Peyer's patch (tissue), 4 donors: Measurements from ENCODE around the gene ONECUT1. TPM values are rescaled to one million over a fixed set of nuclear protein-coding genes. Genes with fewer than 3 reads are reported as not detected.

Source experiments
- DNase-seq, 3 donors: peaks; one replicate each; pipeline ENCODE4 v3.0.0-alpha.2; 2017 to 2019
- H3K27ac ChIP-seq, 4 donors: fragments of 200-600 bp; sonication (generic); one replicate each; pipeline ENCODE4 v1.5.1; 2016 to 2019
- H3K27me3 ChIP-seq, 2 donors: fragments of 200-600 bp; sonication (generic); one replicate each; pipeline ENCODE4 v1.5.1; 2019
- H3K36me3 ChIP-seq, 3 donors: fragments of 200-600 bp; sonication (generic); one replicate each; pipeline ENCODE4 v1.5.1; 2016 to 2019
- H3K4me1 ChIP-seq, 4 donors: fragments of 200-600 bp; sonication (generic); one replicate each; pipeline ENCODE4 v1.5.1; 2016 to 2019
- H3K4me3 ChIP-seq, 4 donors: fragments of 200-600 bp; sonication (generic); 1 replicate in 3 of 4; 2 replicates in 1 of 4; pipeline ENCODE4 v1.5.1; 2016 to 2019; ENCODE audit warnings: mild to moderate bottlenecking in 1 of 4
- H3K9me3 ChIP-seq, 4 donors: fragments of 200-600 bp; sonication (generic); one replicate each; pipeline ENCODE4 v1.5.1; 2016 to 2019; ENCODE audit warnings: mild to moderate bottlenecking in 1 of 4
- POLR2A ChIP-seq, 2 donors: fragments of 450-650 bp; IDR thresholded peaks; one replicate each; pipeline ENCODE4 v1.5.1; 2017; ENCODE audit warnings: antibody characterized with exemption in 2 of 2, mild to moderate bottlenecking in 2 of 2, moderate library complexity in 2 of 2
- total RNA-seq, 4 donors: library from RNA; depleted of rRNA; stranded (reverse); fragments of >200 nt; gene quantifications; one replicate each; pipeline ENCODE4 v1.1.0, GENCODE V29; 2016
- TF ChIP-seq, protein P1 (sequence below), 6 experiments: fragments of 450-650 bp in 4 of 6; fragments of 200-600 bp in 2 of 6; sonication (generic) in 1 of 6; IDR thresholded peaks; one replicate each; pipeline ENCODE4 v1.5.1; 2017 to 2019; ENCODE audit warnings: antibody characterized with exemption in 6 of 6, mild to moderate bottlenecking in 3 of 6, moderate library complexity in 1 of 6

Gene ONECUT1
- total RNA-seq, 4 donors from 2014 or later = not detected

DNA sequence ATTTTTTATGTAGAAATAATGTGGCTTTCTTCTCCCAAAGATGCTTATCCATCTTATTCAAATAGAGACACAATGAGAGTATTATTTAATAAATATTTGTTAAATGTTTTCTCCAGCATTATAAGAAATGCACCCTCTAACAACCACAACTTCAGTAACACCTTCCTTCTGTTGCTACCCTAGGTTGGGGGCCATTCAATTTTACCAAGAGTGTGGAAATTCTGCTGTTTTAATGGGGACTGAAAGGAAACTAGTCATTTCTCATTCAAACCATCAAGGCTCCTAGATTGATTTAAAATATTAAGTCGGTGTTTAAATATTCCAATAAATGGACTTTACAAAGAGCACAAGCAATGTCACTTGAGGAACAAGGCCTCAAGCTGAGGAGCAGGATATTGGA is 7.6 kb downstream of the ONECUT1 start:
- Histone ChIP-seq H3K4me1 (peaks cover 0 to 26% (median 6%) of the 10 kb centered on the region in 4 donors), H3K4me3 (no peak overlapping the region), H3K27me3 (peaks cover 0 to 50% of the 10 kb centered on the region in 2 donors), H3K9me3 (no peaks in the 10 kb centered on the region), H3K36me3 (no peaks in the 10 kb centered on the region), H3K27ac (no peak overlapping the region)
- TF ChIP-seq, protein P1, sequence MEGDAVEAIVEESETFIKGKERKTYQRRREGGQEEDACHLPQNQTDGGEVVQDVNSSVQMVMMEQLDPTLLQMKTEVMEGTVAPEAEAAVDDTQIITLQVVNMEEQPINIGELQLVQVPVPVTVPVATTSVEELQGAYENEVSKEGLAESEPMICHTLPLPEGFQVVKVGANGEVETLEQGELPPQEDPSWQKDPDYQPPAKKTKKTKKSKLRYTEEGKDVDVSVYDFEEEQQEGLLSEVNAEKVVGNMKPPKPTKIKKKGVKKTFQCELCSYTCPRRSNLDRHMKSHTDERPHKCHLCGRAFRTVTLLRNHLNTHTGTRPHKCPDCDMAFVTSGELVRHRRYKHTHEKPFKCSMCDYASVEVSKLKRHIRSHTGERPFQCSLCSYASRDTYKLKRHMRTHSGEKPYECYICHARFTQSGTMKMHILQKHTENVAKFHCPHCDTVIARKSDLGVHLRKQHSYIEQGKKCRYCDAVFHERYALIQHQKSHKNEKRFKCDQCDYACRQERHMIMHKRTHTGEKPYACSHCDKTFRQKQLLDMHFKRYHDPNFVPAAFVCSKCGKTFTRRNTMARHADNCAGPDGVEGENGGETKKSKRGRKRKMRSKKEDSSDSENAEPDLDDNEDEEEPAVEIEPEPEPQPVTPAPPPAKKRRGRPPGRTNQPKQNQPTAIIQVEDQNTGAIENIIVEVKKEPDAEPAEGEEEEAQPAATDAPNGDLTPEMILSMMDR (IDR thresholded peaks at IDR 0.05) = no peak
- TF ChIP-seq POLR2A (IDR thresholded peaks at IDR 0.05) = no peak
- DNase-seq = no peak

DNA sequence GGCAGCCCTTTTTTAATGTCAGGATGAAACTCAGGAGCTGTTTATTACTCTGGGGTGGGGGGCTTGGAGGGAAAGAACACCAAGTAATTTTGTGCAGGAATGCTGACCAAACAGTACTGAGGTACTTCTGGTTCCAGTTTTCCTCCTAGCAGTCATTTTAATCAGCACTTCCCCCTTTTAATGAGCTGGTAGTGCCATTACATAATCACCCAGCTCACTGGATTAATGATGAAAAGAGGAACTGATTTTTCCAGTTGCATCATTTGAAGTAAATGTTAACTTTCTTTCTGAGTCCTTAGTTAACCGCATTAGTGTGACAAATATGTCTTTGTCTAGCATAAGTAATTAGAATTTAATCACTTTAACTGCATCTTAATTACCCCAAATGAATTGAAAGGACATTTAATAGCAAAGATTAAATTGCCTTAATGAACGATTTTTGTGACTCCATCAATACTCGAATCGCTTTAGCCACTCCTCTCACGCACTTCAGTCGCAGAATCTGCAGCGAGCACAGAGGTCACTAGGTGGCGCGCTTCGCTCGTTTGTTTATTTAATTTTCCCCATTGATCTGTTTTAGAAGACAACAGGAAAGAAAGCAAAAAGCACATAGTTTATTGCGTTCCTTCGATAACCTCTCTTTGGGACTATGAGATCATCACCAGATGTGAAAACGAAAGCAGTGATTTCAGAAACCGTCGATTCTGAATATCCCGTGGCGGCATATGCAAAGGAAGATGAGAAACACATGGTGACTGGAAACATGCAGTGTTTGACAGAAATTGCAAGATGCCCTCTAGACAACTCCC is 9.8 kb downstream of the ONECUT1 start:
- H3K36me3 ChIP-seq = no peaks in the 10 kb centered on the region
- H3K4me1 ChIP-seq = peaks cover 0 to 21% (median 6%) of the 10 kb centered on the region in 4 donors
- peak in 2 of 3 donors; percentile 61 to 87 for DNase-seq
- no peak overlapping the region for H3K4me3 ChIP-seq
- H3K27me3 ChIP-seq = peaks cover 0 to 30% of the 10 kb centered on the region in 2 donors
- H3K27ac ChIP-seq = no peak overlapping the region
- TF ChIP-seq, protein P1 (IDR thresholded peaks at IDR 0.05) = peak; percentile 46 to 82 (median 75)
- TF ChIP-seq POLR2A (IDR thresholded peaks at IDR 0.05) = no peak
- H3K9me3 ChIP-seq = no peaks in the 10 kb centered on the region

GRCh38 chr15:52778457-52778856 is 11.7 kb downstream of the ONECUT1 start:
- H3K27me3 ChIP-seq = peaks cover 0 to 10% of the 10 kb centered on the region in 2 donors
- no peak overlapping the region for H3K27ac ChIP-seq
- no peaks in the 10 kb centered on the region for H3K9me3 ChIP-seq
- TF ChIP-seq, protein P1 (IDR thresholded peaks at IDR 0.05) = no peak
- TF ChIP-seq POLR2A (IDR thresholded peaks at IDR 0.05) = no peak
- no peak overlapping the region for H3K4me3 ChIP-seq
- peaks cover 0 to 4% (median 0%) of the 10 kb centered on the region in 4 donors for H3K4me1 ChIP-seq
- no peaks in the 10 kb centered on the region for H3K36me3 ChIP-seq
- no peak for DNase-seq

DNA sequence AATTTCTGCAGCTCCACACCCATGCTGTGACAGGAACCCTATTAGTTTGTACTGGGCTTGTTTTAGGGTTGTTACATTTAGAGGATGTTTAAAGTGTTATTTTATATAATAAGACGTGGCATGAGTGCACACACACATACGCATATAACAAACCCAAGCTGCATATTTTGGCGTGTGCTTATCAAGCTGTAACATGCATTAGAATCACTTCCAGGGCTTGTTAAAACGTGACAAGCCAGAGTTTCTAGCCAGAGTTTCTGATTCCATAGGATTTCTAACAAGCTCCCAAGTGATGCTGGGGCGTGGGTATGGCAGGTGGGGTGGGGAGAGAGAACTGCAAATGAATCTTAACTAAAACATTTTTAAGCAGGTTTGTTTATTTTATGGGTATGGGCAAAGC is 17.4 kb downstream of the ONECUT1 start:
- H3K9me3 ChIP-seq = no peaks in the 10 kb centered on the region
- no peak overlapping the region for H3K27ac ChIP-seq
- H3K4me3 ChIP-seq = no peak overlapping the region
- H3K27me3 ChIP-seq = no peaks in the 10 kb centered on the region
- DNase-seq = no peak
- TF ChIP-seq, protein P1 (IDR thresholded peaks at IDR 0.05) = no peak
- TF ChIP-seq POLR2A (IDR thresholded peaks at IDR 0.05) = no peak
- no peaks in the 10 kb centered on the region for H3K4me1 ChIP-seq
- H3K36me3 ChIP-seq = no peaks in the 10 kb centered on the region

GRCh38 chr15:52765785-52766184 is 24.4 kb downstream of the ONECUT1 start:
- H3K27me3 ChIP-seq = no peaks in the 10 kb centered on the region
- no peak for TF ChIP-seq POLR2A (IDR thresholded peaks at IDR 0.05)
- TF ChIP-seq, protein P1 (IDR thresholded peaks at IDR 0.05) = no peak

More at GRCh38 chr15:52765785-52766184, 24.4 kb downstream of the ONECUT1 start:
- Histone ChIP-seq H3K4me3 (no peak overlapping the region), H3K9me3 (no peaks in the 10 kb centered on the region), H3K27ac (no peak overlapping the region), H3K36me3 (no peaks in the 10 kb centered on the region), H3K4me1 (no peaks in the 10 kb centered on the region)
- no peak for DNase-seq
